ENCODE measurements around the gene ACTL7A.
"Not testable (repeated sequence)": the region's sequence is repeated elsewhere in the genome, so short reads cannot be mapped to it uniquely, and the experiment has no call there.

ACTL7A gene

DNA sequence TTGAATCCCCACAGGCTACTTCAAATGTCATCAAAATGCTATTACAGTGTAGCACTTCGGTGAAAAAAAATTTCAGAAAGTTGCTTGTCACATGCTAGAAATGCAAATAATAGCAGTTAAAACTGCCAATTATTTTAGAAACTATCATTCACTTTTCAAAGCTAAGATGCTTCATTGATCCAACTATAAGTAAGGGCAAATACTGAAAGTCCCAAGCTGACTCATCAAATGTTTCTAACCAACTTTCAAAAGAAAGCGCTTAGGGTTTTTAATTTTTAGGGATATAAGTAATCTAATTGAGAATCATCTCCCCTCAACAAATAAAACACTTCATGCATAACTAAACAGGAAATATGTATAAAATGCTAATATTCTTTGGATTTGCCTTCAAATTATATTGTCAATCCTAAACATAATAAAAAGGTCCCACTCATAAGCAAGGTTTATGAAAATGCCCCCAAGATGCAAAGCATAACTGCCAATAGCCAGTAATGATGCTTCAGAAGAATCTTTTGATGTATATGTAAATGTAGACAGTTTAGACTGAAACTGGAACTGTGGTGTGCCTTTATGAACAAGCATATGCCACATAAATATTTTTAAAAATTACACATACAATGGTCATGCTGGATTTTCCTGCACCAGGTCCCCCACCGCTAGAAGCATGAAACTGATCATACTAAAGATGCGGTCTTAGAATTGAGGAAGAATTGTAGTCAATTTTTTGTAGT is 12.2 kb downstream of the ACTL7A start:
- in situ Hi-C loops (cut with MboI; ENCODE audit: low sequenced_read_pairs) = no loop called here

DNA sequence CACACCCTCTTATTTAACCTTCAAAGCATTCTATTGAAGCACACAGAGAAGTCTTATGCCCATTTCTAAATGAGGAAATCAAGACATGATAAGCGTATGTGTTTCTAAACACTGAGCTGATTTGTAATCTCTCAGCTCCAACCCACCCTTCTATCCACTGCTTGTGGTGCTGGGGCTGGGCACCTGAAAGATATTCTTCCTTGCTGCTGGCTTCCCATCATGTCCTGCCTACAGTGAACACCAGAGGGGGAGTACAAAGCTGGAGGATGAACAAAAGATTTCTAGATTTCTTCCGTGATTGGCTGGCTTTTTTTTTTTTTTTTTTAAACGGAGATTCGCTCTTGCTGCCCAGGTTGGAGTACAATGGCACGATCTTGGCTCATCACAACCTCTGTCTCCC is 14.4 kb downstream of the ACTL7A start:
- in situ Hi-C loops (cut with MboI; ENCODE audit: low sequenced_read_pairs) = no loop called here

DNA sequence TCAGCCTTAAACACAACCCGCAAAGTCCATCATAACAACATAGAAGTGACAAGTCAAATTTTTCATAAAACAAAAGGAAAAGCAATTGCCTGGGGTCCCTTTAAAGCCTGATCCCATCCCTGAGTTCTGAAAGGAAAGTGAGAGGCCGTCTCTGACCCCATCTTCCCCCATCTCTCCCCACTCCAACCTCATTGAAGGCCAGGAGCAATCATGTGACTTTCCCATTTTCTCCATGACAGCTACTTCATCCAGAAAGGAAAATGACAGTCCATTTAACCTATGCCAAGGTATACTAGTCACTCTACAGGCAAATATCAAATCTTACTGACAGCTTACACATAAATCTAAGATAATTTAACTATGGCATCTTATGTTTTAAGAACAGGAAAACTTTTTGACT is 15.5 kb downstream of the ACTL7A start:
- in situ Hi-C loops (cut with MboI; ENCODE audit: low sequenced_read_pairs) = no loop called here

DNA sequence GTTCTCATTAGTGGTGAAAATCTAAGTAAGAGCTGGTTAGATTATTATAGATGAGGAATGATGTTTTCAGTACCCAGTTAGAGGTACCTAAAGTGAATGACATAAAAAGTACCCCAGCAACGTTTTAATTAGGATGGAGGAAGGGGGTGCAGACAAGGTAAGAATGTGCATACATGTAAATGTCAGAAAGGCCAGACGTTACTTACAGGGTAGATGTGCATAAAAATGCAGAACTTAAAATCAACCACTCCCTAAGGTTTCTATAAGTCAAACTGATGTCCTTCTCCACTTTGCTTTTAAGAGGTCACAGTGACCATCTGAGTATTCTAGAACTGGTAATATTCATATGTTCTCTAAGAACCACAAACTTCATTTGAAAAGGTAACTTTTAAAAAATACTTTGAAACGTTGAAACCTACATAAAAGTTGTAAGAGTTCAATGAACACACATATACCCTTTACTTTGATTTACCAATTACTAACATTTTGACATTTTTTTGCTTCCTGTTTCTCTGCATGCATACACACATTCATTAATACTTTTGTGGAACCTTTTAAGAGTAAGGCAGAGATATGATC is 18.8 kb downstream of the ACTL7A start:
- in situ Hi-C loops (cut with MboI; ENCODE audit: low sequenced_read_pairs) = no loop called here

DNA sequence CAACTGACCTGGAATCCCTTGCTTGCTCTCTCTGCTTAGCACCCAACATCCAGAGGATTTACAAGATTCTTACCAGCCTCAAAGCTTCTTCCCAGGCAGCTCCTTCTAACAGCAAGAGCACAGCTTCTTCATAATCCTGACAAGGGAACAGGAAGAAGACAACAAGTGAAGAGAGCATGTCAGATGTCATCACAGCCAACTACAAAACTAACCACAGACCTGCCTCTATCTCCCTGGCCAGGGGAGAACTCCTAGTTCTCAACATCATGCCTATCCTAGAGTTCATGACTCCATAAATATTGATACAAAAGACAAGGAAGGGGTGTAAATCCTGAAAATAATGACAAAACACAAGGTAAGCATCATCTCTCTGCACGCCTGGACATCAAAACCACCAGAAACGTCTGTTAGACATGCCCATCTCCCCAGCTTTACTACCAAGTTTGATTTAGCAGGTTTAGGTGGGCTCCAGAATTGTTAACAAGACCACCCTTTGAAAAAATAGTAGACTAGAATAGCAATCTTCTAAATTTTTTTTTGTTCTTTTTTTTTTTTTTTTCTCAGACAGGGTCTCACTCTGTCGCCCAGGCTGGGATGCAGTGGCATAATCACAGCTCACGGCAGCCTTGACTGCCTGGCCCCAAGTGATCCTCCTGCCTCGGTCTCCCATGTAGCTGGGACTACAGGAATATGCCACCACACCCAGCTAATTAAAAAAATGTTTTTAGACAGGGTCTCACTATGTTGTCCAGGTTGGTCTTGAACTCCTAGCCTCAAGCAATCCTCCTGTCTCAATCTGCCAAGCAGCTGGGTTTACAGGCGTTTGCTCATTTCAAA is 20.2 kb downstream of the ACTL7A start:
- in situ Hi-C loops (cut with MboI; ENCODE audit: low sequenced_read_pairs) = no loop called here

DNA sequence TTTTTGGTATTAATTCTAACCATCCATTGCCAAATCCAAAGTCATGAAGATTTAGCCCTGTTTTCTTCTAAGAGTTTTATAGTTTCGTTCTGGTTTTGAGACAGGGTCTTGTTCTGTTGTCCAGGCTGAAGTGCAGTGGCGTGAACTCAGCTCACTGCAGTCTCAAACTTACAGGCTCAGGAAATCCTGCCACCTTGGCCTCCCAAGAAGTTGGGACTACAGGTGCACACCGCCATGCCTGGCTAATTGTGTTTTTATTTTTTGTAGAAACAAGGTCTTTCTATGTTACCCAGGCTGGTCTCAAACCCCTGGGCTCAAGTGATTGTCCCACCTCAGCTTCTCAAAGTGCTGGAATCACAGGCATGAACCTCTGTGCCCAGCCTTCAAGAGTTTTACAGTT is 21.0 kb downstream of the ACTL7A start:
- in situ Hi-C loops (cut with MboI; ENCODE audit: low sequenced_read_pairs) = no loop called here

GRCh38 chr9:108884701-108885100 is 22.6 kb downstream of the ACTL7A start:
- in situ Hi-C loops (cut with MboI; ENCODE audit: low sequenced_read_pairs) = no loop called here

DNA sequence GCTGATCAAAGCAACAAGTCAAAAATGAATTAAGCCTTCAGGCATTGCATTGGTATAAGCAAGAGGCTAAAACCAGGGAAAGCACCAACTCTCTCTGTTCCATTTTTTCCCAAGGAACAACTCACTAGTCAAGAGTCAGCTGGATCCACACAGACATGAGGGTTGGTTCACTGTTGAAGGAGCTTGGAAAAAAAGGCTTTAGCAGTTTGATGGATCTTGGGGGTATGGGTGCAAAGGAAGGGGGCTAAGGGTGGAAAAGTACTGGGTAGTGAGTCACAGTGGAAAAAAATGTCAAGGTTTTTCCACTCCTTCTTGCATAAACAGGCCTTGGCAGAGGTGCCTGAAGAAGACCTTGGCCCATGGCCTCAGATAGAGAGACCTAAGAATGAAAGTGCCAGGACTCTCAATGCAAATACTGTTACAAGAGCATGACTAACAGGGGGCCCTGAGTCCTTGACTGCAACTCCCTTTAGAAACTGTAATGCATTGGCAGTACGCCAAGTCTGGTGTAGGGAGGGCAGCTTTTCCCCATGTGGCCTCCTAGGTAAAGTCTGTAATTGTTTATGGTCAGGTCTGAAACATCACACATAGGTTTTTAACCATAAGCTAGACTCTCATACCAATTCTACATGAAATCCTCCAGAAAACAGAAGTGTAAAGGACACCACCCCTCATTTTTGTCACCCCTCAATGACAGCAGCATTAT is 23.7 kb downstream of the ACTL7A start:
- in situ Hi-C loops (cut with MboI; ENCODE audit: low sequenced_read_pairs) = no loop called here

DNA sequence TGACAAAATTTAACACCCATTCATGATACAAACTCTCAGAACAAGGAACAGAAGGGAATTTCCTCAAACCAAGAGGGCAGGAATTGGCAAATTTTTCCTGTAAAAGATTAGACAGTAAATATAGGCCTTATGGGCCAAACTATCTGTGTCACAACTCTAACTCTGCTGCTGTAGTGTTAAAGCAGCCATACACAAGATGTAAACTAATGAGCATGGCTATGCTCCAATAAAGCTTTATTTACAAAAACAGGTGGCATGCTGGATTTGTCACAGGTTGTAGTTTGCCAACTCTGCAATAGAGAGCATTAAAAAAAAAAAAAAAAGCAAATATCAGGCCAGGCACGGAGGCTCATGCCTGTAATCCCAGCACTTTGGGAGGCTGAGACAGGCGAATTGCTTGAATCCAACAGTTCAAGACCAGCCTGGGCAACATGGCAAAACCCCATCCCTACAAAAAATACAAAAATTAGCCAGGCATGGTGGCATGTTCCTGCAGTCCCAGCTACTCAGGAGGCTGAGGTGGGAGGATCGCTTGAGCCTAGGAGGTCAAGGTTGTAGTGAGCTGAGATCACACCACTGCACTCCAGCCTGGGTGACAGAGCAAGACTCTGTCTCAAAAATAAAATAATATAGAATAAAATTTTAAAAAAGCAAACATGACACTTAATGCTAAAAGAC is 24.7 kb downstream of the ACTL7A start:
- in situ Hi-C loops (cut with MboI; ENCODE audit: low sequenced_read_pairs) = not testable (repeated sequence)

- in situ Hi-C loops (cut with MboI; ENCODE audit: low sequenced_read_pairs) = no loop called here
These were observed 27.6 kb downstream of the ACTL7A start for GRCh38 chr9:108889649-108890067.

GRCh38 chr9:108894225-108894997 is 32.3 kb downstream of the ACTL7A start:
- in situ Hi-C loops (cut with MboI; ENCODE audit: low sequenced_read_pairs) = no loop called here

- in situ Hi-C loops (cut with MboI; ENCODE audit: low sequenced_read_pairs) = no loop called here
These were observed 35.4 kb downstream of the ACTL7A start for GRCh38 chr9:108897324-108898096.

DNA sequence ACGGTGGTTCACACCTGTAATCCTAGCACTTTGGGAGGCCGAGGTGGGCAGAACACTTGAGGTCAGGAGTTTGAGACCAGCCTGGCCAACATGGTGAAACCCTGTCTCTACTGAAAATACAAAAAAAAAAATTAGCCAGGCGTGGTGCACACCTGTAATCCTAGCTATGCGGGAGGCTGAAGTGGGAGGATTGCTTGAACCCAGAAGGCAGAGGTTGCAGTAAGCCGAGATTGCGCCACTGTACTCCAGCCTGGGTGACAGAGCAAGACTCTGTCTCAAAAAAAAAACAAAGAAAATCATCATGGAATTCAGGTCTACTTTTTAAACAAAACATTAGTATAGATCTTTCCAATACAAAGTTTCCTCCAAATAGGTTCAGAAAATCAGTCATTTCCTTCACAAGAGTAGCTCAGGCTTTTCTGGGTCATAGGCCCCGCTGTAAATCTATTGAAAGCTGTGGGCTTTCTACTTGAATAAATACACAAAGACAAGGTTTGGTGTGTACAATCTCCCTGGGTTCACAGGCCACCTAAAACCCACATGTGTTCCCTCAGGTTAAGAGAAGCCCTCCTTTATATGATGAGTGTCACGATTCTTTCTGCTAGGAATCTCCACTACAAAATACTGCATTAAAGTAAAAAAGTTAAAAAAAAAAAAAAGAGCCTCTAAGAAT is 37.1 kb downstream of the ACTL7A start:
- in situ Hi-C loops (cut with MboI; ENCODE audit: low sequenced_read_pairs) = not testable (repeated sequence)

DNA sequence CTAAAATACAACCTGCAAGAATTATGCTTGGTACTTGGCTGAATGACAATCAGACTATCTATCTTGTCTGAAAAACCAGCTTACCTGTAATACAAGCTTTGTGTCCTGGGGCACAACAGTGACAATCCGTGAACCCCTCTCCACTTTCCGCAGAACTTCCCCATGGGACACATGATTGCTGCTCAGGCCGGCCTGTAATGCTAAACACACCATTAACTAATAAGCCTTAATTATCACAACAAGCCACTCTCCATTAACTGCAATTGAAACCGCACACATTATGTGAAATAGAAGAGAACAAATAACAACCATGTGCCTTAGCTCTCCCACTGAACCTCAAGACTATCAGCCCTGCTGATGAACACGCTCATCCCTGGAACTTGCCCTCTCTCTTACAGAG is 38.1 kb downstream of the ACTL7A start:
- in situ Hi-C loops (cut with MboI; ENCODE audit: low sequenced_read_pairs) = no loop called here

DNA sequence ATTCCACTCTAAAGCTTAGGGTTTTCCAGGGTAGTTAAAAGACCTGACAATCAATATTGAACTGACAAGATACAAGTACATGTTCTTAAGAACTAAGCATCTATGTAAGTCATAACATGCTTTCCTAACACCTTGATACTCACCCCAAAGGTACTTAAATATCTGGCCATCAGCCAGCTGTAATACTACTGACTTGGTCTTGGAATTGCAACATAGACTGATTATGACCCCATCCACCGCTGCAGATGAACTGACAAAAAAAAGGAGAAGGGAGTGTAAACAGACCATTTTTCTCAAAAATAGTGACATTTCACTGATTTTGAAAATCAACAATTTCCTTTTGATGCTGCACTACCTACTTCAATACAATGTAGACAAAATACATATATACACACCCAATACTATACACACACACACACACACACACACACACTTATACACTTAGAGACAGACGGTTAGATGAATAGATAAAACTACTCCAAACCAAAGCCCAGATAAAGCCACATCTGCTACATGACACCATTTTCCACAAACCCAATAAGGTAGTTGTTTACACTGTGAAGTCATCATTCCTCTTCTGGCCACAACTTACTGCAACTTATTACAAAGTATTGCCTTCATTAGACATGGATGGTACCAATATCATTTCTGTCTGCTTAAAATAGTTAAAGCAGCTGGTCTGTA is 41.5 kb downstream of the ACTL7A start:
- in situ Hi-C loops (cut with MboI; ENCODE audit: low sequenced_read_pairs) = no loop called here

DNA sequence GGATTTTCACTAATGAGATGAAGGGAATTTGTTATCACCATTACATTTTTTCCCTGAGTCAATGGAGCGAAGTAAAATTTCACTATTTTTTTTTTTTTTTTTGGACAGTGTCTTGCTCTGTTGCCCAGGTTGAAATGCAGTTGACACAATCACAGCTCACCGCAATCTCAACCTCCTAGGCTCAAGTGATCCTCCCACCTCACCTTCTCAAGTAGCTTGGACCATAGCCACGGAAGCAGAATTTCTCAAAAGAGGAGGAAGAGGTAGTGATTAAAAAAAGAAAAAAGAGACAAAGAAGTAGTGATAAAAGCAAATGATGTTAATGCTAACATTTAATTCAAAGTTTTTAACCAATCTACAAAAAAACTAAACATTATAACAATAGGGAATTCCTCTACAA is 42.1 kb downstream of the ACTL7A start:
- in situ Hi-C loops (cut with MboI; ENCODE audit: low sequenced_read_pairs) = no loop called here

GRCh38 chr9:108905494-108905893 is 43.4 kb downstream of the ACTL7A start:
- in situ Hi-C loops (cut with MboI; ENCODE audit: low sequenced_read_pairs) = no loop called here

DNA sequence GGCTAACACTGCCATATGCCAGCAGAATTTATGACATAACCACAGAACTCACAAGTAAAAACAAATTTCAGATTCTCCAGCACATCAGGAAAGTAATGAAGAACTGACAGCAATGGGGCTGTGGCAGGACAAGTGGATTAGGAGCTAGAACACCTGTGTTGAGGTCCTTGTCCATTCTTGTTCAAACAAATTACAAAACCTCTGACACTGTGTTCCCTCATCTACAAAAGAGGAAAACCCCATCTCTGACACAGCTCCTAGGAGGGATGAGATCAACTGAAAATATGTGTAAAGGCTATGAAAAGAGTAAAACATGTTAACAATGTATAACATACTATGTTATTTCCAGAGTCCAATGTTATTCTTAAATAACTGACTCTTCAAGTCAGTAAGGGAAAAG is 48.3 kb downstream of the ACTL7A start:
- in situ Hi-C loops (cut with MboI; ENCODE audit: low sequenced_read_pairs) = no loop called here
